Progenitor cell of endocrine pancreas (in vitro differentiated cells): ENCODE data around the gene CPOX. TPM values are rescaled to one million over a fixed set of nuclear protein-coding genes. Genes with fewer than 3 reads are reported as not detected.

Experiments
- DNase-seq: peaks from one replicate; pipeline ENCODE4 v3.0.0; 2021; ENCODE audit warnings: low spot score; ENCODE audit not compliant: unreplicated experiment
- H3K27ac Mint-ChIP-seq: 2 replicates; pipeline ENCODE4 v1.8.0; 2021; ENCODE audit warnings: mild to moderate bottlenecking, moderate library complexity, mixed read lengths
- H3K27me3 Mint-ChIP-seq: 2 replicates; pipeline ENCODE4 v1.8.0; 2021; ENCODE audit warnings: mixed read lengths
- H3K36me3 Mint-ChIP-seq: 2 replicates; pipeline ENCODE4 v1.8.0; 2022; ENCODE audit warnings: mixed read lengths; ENCODE audit not compliant: insufficient read depth
- H3K4me1 Mint-ChIP-seq: 2 replicates; pipeline ENCODE4 v1.8.0; 2021; ENCODE audit warnings: low read depth, mixed read lengths
- H3K4me3 Mint-ChIP-seq: 2 replicates; pipeline ENCODE4 v1.8.0; 2021; ENCODE audit warnings: low read depth, mild to moderate bottlenecking, moderate library complexity, mixed read lengths
- H3K9me3 Mint-ChIP-seq: 2 replicates; pipeline ENCODE4 v1.8.0; 2021; ENCODE audit warnings: low read depth, mixed read lengths
- total RNA-seq: library from RNA; stranded (reverse); gene quantifications from 2 replicates; pipeline ENCODE4 v1.2.1, GENCODE V29; 2021
- TF ChIP-seq, protein P1 (sequence below): fragments of 200-600 bp; sonication (generic); IDR thresholded peaks from one replicate; pipeline ENCODE4 v1.5.0; 2021; ENCODE audit warnings: antibody characterized with exemption, mild to moderate bottlenecking; ENCODE audit not compliant: unreplicated experiment

The CPOX gene
- total RNA-seq, 1 donor from 2014 or later, result 24.4 TPM

DNA sequence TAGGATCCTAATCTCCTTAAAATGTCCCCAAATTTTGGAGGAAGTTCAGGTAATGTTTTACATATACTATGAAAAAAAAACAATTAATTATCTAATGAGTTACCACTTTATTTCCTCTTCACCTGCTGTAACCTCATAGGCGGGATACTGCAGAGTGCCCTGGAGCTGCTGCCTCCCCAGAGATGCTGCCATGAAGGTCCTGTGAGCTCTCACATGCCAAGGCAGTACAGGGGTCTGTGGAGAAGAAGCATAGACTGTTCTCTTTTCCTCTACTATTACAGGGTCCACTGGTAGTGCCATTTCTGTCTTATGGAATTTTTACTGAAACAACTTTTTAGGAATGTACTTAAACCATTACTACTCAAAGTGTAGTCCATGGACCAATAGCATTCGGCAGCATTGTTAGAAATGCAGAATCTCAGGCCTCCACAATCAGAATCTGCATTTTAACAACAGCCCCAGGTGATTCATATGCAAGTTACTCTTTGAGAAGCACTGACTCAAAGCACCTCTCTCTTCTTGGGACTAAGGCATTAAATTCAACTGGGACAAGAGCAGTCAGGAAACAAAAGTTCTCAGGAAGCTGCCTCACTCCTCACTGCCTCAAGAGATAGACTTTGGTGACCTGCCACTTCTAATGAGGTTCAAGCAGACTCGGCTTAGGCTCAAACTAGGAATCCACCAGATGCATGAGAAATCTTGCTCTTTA is 30.3 kb upstream of the CPOX start:
- Mint-ChIP-seq H3K36me3 (no peaks in the 10 kb centered on the region), H3K27ac (no peak overlapping the region), H3K9me3 (no peaks in the 10 kb centered on the region), H3K27me3 (no peaks in the 10 kb centered on the region), H3K4me1 (no peaks in the 10 kb centered on the region), H3K4me3 (no peak overlapping the region)
- TF ChIP-seq, protein P1, sequence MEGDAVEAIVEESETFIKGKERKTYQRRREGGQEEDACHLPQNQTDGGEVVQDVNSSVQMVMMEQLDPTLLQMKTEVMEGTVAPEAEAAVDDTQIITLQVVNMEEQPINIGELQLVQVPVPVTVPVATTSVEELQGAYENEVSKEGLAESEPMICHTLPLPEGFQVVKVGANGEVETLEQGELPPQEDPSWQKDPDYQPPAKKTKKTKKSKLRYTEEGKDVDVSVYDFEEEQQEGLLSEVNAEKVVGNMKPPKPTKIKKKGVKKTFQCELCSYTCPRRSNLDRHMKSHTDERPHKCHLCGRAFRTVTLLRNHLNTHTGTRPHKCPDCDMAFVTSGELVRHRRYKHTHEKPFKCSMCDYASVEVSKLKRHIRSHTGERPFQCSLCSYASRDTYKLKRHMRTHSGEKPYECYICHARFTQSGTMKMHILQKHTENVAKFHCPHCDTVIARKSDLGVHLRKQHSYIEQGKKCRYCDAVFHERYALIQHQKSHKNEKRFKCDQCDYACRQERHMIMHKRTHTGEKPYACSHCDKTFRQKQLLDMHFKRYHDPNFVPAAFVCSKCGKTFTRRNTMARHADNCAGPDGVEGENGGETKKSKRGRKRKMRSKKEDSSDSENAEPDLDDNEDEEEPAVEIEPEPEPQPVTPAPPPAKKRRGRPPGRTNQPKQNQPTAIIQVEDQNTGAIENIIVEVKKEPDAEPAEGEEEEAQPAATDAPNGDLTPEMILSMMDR, result no peak
- DNase-seq, result no peak

DNA sequence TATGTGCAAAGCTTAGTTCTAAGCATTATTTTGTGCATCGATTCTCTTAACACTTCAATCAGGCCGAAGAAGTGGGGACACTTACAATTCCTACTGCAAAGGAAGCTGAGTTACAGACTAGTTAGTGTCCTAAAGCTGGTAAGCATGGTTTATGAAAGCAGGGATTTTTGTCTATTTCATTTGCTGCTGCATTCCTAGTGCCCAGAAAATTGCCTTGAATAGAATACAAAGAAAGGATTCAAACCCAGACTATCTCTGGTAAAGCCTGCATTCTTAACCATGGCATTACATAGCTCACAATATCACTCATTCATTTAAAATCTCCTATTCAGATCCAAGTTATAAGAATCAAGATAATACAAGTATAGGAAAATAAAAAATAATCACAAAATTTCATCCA is 24.4 kb upstream of the CPOX start:
- no peak for DNase-seq
- TF ChIP-seq, protein P1, result no peak
- no peaks in the 10 kb centered on the region for H3K36me3 Mint-ChIP-seq
- no peak overlapping the region for H3K27ac Mint-ChIP-seq
- no peaks in the 10 kb centered on the region for H3K4me1 Mint-ChIP-seq
- no peaks in the 10 kb centered on the region for H3K9me3 Mint-ChIP-seq
- no peak overlapping the region for H3K4me3 Mint-ChIP-seq
- H3K27me3 Mint-ChIP-seq, result no peaks in the 10 kb centered on the region

DNA sequence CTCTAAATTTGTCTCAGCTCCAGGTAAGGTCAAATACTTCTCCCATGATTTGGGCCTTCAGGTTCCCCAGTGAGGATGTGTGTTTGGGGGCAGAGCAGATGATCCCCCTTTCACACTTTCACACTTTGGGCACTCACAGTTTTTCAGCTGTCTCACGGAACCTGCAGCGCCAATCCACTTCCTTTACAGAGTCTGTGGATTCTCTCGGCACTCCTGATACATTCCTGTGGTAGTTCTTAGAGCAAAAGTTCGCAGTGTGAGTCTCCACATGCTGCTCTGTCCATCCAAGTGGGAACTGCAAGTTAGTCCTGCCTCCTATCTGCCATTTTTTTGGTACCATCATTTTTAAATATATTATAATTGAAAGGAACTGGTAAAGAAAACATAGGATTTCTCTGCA is 20.2 kb upstream of the CPOX start:
- no peak overlapping the region for H3K4me3 Mint-ChIP-seq
- no peak overlapping the region for H3K27ac Mint-ChIP-seq
- no peak for DNase-seq
- TF ChIP-seq, protein P1, result no peak
- no peaks in the 10 kb centered on the region for H3K4me1 Mint-ChIP-seq
- H3K27me3 Mint-ChIP-seq, result no peaks in the 10 kb centered on the region
- H3K36me3 Mint-ChIP-seq, result no peaks in the 10 kb centered on the region
- H3K9me3 Mint-ChIP-seq, result peaks cover 7% of the 10 kb centered on the region

DNA sequence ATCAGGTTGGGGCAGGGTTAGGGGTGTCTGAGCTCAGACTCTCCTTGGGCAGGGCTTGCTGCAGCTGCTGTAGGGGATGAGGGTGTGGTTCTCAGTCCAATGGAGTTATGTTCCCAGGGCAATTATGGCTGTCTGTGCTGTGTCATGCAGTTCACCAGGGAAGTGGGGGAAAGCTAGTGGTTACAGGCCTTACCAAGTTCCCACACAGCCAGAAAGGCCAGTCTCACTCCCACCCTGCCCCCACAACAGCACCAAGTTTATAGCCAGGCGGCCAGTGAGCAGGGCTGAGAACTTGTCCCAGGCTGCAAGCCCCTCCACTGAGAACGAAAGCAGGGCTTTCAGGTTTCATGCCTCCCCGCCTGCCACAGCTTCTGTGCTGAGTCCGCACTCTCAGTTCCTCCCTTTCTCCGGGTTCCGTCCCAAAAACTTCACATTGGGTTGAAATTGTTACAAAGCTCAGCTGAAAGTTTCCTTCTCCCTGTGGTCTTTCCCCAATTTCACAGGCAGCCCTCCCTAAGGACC is 19.6 kb upstream of the CPOX start:
- Mint-ChIP-seq H3K27me3 (no peaks in the 10 kb centered on the region), H3K4me1 (no peaks in the 10 kb centered on the region), H3K27ac (no peak overlapping the region), H3K4me3 (no peak overlapping the region), H3K36me3 (no peaks in the 10 kb centered on the region), H3K9me3 (peaks cover 7% of the 10 kb centered on the region)
- no peak for DNase-seq
- TF ChIP-seq, protein P1, result no peak

DNA sequence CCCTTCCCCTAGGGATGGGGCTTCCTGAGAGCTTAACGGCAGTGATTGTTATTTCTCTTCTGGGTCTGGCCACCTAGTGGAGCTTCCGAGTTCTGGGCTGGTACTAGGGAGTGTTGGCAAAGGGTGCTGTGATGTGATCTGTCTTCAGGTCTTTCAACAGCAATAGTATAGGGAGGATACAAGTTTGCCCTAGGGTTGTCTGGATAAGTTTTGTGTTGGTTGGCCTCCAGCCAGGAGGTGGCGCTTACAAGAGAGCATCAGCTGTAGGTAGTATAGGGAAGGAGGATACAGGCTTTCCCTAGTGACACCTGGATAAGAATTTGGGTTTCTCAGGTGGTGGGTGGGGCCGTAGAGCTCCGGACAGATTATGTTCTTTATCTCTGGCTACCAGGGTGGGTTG is 19.2 kb upstream of the CPOX start:
- Mint-ChIP-seq H3K27me3 (no peaks in the 10 kb centered on the region), H3K4me3 (no peak overlapping the region), H3K9me3 (peaks cover 7% of the 10 kb centered on the region), H3K27ac (no peak overlapping the region), H3K4me1 (no peaks in the 10 kb centered on the region), H3K36me3 (no peaks in the 10 kb centered on the region)
- DNase-seq, result no peak
- TF ChIP-seq, protein P1, result no peak
